ENCODE measurements around the gene NT5DC4.

DNA sequence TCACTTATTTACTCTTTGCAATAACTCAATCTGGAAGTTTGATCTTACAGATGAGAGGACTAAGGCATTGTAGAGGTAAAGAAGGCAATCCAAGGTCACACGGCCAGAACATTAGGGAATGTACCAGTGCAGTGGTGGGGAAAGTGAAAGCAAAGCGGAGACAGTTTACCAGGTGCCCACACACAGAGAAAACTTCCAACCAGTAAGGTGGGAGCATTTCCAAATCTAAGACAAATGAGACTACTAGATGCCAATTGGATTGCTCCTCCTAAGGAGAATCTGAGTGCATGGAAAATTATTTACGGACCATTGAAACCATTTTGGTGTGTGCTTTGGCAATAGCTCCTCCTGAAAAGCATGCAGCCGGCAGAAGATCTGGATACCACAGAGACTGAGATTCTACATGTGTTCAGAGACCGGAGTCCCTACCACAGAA lies 40.1 kb upstream of the NT5DC4 start:
- TF ChIP-seq, protein P1, sequence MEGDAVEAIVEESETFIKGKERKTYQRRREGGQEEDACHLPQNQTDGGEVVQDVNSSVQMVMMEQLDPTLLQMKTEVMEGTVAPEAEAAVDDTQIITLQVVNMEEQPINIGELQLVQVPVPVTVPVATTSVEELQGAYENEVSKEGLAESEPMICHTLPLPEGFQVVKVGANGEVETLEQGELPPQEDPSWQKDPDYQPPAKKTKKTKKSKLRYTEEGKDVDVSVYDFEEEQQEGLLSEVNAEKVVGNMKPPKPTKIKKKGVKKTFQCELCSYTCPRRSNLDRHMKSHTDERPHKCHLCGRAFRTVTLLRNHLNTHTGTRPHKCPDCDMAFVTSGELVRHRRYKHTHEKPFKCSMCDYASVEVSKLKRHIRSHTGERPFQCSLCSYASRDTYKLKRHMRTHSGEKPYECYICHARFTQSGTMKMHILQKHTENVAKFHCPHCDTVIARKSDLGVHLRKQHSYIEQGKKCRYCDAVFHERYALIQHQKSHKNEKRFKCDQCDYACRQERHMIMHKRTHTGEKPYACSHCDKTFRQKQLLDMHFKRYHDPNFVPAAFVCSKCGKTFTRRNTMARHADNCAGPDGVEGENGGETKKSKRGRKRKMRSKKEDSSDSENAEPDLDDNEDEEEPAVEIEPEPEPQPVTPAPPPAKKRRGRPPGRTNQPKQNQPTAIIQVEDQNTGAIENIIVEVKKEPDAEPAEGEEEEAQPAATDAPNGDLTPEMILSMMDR (IDR thresholded peaks at IDR 0.05; ENCODE audit: low read depth, low read length, poor library complexity, severe bottlenecking): no peak
- no peak for TF ChIP-seq EZH2phosphoT487 (IDR thresholded peaks at IDR 0.05; ENCODE audit: borderline replicate concordance, low read length)

Data from DOHH2 (cell line).